UCSD-AML1 (cell line): ENCODE results near the gene SNX22.

ENCODE experiments used
- DNase-seq: peaks from one replicate; lab custom pipeline; 2025; ENCODE audit not compliant: unreplicated experiment; lab: John Stamatoyannopoulos, UW

SNX22 gene

DNA sequence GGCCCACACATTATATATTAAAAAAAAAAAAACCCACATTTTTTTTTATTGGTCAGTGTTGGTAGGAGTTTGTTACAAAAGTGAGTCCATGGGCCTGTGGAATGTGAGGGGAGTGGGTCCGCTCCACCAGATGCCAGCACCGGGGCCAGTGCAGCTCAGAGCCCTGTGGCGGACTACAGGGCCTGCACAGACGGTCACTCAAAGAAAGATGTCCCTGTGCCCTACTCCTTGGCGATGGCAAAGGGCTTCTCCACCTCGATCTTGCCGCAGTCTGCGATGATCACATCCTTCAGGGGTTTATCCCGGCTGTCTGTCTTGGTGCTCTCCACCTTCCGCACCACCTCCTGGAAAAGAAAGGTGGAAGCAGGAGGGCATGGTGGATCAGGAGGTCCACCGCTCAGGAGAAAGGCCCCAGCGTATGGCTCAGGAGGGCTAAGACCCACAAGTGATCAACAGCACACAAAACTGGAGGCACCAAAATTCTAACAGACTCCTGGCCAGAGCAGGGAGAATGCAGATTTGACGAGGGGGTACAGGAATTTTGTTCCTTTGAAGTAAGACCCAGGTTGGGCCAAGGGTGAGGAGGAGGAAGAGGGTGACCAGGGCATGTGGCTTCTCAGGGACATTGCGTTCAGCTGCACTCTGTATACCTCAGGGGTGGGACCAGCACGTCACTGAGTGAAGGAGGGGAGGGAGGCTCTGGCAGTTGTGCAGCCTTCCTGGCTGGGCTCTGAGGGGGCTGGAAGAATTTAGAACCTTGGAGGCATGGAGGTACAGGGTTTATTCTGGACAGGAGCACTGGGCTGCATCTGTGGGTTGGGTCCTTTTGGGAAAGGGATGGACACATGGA, 4.5 kb downstream of the SNX22 start:
- no peak for DNase-seq

DNA sequence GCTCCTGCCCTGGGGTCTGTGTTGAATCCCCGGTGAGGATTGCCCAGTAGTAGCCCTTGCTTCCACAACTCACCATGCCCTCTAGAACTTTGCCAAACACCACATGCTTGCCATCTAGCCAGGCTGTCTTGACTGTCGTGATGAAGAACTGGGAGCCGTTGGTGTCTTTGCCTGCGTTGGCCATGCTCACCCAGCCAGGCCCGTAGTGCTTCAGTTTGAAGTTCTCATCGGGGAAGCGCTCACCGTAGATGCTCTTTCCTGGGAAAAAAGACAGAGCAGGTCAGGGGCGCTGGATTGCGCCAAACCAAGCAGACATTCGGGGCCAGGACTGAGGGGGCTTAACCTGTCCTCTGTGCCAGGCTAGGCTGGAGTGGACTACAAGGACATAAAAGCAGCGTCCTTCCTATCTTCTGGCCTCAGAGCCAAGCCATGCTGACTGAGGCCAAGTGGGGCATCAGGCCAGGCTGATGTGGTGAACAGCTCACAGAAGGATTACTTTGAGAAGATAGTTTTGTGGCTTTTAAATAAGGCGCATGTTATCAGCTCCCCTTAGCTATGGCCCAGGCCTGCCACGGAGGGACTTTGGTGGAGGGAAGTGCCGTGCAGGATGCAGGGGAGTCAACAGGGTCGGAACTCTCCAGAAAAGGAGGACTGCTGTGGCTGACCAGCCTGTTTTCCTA, 5.3 kb downstream of the SNX22 start:
- DNase-seq, result no peak

DNA sequence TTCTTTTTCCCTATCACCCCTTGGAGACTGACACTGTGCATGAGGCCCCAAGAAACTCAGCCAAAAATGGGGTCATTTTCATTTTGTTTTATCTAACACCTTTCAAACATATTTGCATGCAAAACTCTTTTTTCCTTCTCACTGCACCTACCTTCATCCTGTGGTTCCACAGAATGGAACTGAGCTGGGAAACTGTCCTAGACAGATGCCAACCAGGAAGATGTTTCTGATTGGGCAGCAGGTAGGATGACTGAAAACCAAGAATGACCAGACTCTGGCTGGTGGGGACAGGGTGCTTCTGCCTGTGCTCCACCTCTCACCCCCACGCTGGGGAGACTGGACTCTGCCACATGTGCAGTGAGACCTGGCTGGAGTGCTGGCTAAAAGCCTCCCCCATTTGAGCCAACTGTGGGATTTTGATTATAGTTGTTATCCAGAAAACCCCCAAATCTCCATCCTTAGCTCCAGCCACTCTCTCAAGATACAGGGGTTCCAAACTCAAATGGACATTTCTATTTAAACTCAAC, 6.1 kb downstream of the SNX22 start:
- DNase-seq, result no peak

DNA sequence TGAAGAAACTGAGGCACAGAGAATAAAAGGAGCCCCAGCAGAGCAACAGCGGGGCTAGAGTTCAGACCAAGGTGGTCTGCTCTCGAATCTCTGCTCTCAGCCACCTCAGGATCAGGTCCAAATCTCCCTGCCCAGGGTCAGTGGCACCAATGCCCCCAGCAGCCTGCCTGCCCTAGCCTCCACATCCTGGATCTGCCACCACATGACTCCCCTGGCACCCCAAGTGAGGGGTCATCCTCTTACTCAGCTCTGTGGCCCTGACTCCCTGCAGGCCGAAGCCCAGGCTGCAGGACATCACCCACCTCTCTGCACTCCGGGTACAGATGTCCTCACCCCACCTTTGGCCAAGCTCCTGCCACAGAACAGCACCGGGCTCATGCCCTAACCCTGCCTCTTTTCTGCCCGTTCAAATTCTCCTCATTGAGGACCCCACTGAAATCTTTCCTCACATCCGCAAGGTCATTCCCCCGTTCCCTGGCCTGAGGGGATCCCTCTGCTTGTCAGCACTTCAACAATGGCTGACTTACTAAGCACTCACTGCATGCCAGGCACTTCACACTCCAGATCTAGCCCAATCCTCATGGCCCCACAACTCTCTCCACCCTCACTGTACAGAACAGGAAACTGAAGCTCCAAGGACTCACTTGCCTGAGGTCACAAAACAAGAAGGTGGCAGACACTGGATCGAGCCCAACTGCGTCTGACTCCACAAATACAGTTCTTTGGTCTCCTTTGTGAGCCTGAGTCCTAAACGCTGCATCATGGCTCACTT, 7.0 kb downstream of the SNX22 start:
- DNase-seq, result no peak

DNA sequence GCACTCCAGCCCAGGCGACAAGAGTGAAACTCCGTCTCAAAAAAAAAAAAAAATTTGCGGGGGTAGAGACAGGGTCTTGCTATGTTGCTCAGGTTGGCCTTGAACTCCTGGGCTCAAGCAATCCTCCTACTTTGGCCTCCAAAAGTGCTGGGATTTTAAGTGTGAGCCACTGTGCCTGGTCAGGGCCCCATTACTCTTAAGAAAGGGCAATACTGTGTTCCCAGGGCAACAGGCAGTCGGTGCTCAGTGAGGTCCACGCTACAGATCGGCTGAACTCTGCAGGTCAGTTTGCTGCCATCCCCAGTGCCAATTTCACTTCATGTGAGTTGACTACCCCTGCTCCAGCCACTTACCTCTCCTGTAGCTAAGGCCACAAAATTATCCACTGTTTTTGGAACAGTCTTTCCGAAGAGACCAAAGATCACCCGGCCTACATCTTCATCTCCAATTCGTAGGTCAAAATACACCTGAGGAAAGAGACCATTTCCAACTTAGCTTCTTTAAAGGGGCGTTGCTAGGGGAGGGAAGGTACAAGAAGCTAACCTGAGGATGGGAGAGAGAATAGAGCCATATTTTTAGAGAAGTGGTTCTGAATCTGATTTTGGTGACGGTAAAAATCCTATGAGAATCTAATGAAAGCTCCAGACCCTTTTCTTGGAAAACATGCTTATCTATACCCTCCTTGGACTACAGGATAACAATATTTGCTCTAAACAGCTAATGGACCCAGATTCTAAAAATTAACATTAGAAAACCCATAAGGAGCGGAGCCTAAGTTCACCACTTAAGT, 10.4 kb downstream of the SNX22 start:
- no peak for DNase-seq

DNA sequence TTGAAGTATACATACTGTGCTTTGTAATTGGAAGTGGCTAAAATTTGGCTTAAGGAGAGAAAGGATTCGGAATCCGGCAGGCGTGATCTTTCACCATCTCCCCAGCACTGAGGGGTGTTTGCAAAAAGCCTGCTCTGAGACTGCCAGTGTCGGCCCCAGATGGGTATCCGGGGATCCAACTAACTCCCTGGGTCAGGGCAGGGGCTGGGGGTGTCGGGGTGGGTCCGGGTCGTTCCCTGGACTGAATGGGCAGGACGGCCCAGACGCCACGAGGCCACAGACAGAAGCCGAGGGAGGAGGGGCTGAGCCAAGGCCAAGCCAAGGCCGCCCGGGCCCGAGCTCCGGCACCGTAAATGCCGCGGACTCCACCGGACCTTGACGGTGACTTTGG, 10.9 kb downstream of the SNX22 start:
- no peak for DNase-seq

DNA sequence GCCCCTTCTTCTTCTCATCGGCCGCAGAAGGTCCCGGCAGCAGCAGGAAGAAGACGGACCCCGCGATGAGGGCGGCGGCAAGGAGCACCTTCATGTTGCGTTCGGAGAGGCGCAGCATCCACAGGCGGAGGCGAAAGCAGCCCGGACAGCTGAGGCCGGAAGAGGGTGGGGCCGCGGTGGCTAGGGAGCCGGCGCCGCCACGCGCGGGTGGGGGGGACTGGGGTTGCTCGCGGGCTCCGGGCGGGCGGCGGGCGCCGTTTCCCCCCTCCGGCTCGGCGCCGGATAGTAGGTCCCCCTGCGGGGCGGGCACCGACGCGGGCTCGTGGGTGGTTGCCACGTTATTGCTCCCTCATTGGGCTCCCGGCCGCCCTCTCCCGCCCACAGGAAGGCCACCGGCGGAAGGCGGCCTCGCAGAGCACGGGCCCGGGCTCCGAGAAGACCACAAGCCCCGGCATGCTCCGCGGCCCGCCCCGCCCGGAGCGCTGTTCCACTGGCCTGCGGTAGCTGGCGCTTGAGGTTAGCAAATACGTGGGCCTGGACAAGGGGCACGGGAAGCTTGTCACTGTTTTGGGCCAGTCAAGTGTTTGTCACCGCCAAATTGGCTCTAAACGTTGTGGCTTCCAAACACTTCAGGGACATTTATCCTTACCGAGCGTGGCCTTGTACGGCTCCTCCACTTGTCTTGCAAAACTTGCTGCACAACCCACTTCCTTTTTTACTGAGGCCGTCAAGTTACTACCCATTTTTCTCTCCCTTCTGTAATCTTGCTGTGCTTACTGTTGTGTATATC, 11.5 kb downstream of the SNX22 start, which contains the start of gene PPIB:
Gene PPIB (minus strand): TSS at position 154 of the 790 bp plus-strand sequence. CDS start 36 bp downstream, at position 118.
- peak; percentile 99 for DNase-seq

DNA sequence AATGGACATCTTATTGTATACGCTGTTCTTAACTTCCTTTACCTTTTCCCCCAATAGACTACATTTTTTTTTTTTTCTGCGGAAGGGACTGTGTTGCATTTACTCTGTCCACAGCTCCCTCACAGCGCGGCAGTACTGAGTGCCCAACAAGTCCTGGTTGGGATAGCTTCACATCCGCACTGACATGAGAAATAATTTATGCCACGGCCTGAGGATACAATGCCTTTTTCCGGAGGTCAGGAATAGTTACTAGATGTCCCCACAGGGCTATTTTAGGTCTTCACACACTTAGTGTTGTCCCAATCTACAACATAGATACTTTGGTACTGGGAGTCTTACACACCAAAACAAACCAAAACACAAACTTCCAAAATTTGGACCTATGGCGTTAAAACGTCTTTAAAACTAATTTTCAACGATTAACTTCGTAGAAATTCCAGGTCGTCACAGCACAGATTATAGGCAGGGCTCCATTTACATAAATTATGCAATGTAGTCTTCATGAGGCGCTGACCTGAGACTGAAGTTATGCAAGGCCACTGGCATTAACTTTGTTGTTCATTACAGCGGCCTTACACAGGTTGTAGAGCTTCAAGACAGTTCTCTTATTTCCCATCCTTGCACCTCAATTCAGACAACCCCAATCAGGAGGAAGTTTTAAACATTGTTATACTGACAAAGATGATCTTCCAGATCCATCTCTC, 12.3 kb downstream of the SNX22 start:
- peak; percentile 65 for DNase-seq

DNA sequence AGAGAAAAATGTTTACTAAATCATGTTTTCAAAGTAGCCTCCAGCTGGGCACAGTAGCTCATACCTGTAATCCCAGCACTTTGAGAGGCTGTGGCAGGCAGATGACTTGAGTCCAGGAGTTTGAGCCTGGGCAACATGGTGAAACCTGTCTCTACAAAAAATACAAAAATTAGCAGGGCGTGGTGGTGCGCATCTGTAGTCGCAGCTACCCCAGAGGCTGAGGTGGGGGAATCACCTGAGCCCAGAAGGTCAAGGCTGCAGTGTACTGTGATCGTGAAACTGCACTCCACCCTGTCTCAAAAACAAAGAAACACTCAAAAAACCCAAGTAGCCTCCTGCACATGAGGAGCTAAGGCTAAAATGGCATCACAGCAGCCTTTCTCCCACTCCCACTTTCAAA, 12.9 kb downstream of the SNX22 start:
- DNase-seq, result no peak

DNA sequence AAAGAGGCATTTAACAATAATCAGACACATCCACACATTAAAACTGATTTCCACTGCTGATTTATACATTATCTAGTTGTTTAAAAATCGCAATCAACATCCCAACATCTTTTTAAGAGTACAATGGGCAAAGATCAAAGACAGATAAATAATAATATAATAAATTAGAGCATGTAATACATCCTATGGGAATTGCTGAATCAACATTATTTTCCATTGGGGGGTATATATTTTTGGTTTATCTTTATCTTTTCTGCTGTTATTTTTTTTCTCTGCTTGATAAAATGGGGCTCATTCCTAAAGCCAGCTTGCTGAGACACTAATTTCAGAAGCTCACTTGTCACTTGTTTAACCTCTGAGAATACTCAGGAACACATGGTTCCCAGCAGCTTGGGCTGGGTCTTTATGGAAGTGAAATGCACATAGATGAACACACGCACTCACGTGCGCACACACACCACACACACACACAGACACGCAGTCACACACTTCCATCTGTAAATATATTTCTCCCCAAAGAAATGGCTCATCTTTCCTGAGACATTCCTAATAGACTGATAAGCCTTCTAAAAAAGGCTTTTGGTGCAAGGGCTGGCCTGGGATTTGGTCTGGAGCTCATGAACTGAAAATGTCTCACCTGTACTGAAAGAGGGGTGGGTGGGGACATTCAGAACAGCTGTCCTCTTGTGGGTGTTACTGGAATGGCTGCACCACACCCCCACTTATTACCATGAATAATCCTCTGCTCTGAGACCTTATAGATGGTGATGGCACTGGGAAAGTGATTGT, 14.8 kb downstream of the SNX22 start:
- no peak for DNase-seq

DNA sequence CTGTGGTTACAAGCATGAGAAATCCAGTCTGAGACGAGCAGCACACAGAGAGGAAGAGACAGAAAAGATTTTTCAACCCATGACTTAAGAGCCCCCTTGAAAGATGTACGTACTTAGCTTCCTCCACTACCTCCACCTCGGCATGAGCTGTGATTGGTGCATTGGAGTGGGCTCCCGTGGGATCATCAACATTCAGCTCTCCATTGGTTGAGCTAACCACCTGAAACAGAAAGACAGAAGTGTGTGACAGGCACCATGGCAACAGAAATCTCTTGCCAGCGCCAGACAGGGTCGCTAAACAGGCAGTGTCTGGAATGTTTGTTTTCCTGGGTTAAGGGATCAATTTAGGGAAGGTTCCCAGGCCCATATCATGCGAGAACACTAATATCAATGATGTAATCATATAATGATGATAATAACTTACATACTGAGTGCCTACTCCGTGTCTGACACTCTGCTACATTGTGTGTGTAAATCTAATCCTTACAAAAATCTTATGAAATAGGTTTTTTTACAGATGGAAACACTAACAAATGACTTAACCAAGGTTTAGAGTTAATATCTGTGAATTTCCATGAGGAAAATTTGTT, 28.8 kb downstream of the SNX22 start:
- DNase-seq, result no peak

DNA sequence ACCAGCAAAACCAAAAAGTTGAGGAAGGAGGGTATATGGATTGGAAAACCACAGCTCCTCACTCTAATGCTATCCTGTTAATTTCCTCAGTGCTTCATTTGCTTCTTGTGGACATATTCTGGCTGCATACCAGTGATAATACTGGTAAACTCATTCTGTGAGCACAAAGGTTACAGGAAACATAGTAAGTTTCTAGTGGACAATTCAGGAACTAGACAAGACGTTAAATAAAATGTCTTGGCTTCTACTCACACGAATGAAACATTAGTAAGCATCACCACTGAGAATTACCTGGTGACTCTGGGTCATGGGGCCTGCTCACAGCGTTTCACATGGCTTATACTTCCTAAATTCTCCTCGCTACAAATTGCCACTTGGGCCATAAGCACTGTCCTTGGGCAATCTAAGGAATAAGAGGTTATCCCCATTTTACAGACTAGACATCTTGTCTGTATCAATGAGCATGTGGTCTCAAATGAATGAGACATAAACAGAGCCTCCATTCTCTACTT, 31.4 kb downstream of the SNX22 start:
- no peak for DNase-seq

DNA sequence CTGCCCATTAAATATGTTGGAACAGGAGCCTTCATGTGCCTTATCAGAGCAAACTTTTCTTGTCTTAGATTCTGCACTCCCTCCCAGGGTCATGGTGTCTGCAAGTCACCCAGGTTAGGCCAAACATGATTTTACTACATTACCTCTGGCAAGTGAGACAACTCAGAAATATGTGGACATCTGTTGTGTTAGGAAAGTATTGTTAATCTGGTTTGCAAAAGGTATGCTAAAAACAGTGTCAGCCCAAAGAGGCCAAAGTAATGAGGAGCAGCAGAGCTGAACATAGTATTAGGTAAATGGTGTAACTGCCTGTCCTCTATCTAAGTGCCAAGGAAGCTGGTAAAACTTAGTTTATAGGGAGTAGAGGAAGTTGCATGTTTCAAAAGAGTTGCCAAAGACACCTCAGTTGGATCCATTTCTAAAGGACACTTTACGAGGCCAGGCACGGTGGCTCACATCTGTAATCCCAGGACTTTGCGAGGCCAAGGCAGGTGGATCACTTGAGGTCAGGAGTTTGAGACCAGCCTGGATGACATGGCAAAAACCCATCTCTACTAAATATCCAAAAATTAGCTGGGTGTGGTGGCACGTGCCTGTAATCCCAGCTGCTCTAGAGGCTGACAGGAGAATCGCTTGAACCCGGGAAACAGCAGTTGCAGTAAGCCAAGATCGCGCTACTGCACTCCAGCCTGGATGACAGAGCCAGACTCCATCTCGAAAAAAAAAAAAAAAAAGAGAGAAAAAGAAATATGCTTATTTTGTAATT, 33.8 kb downstream of the SNX22 start:
- DNase-seq, result no peak

DNA sequence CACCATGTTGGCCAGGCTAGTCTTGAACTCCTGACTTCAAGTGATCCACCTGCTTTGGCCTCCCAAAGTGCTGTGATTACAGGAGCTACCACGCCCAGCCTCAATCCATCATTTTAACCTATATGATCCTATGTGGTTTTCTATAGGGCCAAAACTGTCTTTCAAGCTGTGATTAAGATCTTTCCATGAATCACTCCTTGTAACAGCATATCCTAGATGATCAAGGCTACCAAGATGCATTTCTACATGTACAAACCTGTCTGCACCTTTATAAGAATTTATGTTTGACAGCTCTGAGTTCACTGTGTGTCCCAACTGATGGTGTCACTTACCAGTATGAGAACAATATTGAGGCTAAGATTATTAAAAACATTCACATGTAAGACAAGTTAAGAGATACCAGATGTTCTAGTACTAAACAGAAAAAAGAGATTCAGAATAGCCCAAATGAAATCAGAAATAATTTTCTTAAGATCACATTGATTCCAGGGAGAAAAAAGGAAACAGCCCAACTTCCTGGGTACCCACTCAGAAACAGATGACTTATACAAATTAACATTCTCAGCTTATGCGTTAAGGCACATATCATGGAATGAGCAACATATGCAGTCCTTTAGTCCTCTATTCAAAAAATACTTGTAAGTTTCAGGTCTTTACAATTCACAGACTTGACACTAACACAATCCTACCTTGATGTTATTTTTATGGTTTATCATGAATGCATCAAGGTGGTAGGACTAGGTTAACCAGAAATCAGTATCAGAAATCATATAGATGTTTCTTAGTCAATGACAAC, 36.1 kb downstream of the SNX22 start:
- DNase-seq, result no peak

DNA sequence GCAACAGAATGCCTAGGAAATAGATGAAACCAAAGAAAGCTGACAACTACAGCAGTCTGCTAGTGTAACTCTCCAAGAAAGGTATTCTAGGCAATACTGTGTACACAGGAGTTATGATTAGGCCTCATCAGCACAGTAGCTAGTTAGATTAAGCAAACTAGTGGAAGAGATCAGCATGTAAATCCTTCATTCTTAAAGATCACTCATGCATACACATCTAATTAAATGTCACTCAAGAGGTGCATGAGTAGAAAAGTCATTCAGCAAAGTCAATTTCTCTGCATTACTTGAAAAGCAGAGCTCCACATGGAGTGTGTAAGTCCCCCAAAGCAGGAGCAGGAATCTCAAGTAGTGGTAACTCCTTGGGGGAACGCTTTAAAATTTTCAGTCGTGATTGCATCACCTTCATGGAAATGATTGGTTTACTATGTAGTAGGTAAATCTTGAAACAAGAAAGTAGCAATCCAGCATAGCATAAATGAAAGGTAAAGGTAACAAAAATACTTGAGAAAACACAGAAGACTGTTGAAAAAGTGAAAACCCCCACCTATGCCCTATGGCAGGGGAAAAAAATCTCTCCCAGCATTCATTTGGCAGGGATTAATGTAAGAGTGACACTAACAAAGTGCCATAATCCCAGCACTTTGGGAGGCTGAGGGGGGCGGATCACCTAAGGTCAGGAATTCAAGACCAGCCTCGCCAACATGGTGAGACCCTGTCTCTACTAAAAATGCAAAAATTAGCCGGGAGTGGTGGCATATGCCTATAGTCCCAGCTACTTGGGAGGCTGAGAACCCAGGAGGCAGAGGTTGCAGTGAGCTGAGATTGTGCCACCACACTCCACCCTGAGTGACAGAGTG, 40.7 kb downstream of the SNX22 start:
- DNase-seq, result no peak
